Umbilical cord (tissue), 2 donors: ENCODE data around the gene PGAP2. TPM values are rescaled to one million over a fixed set of nuclear protein-coding genes. Genes with fewer than 3 reads are reported as not detected.

Experiments
- DNase-seq: peaks from one replicate; pipeline ENCODE4 v3.0.0-alpha.2; 2015; ENCODE audit warnings: low spot score
- total RNA-seq: library from RNA; depleted of rRNA; stranded (reverse); fragments of >200 nt; gene quantifications from one replicate; pipeline ENCODE4 v1.2.3, GENCODE V29; 2014; ENCODE audit warnings: low replicate concordance; ENCODE audit not compliant: insufficient read depth

The PGAP2 gene
- total RNA-seq, 1 donor from 2014 or later, result 3.6 TPM

- no peak for DNase-seq
Observed at GRCh38 chr11:3831378-3832239, 23.2 kb downstream of the PGAP2 start.

GRCh38 chr11:3832816-3833215 is 24.5 kb downstream of the PGAP2 start:
- no peak for DNase-seq

- no peak for DNase-seq
Observed at GRCh38 chr11:3833449-3833848, 25.1 kb downstream of the PGAP2 start.

- no peak for DNase-seq
Observed at GRCh38 chr11:3834349-3834663, 25.9 kb downstream of the PGAP2 start.

- no peak for DNase-seq
Observed at GRCh38 chr11:3834664-3835461, 26.5 kb downstream of the PGAP2 start.

GRCh38 chr11:3835751-3836150 is 27.4 kb downstream of the PGAP2 start:
- no peak for DNase-seq

- DNase-seq, result no peak
Observed at GRCh38 chr11:3836903-3837302, 28.5 kb downstream of the PGAP2 start.

- no peak for DNase-seq
Observed at GRCh38 chr11:3837793-3838192, 29.4 kb downstream of the PGAP2 start.

- DNase-seq, result no peak
Observed at GRCh38 chr11:3838504-3838903, 30.1 kb downstream of the PGAP2 start.

- no peak for DNase-seq
Observed at GRCh38 chr11:3840004-3840869, 31.9 kb downstream of the PGAP2 start.

- peak; percentile 90 for DNase-seq
Observed at GRCh38 chr11:3840870-3841425, 32.6 kb downstream of the PGAP2 start, which contains the start of gene RHOG. TSS of gene RHOG (minus strand) at chr11:3840959. CDS start at chr11:3828138, 12,821 bp downstream.

GRCh38 chr11:3841426-3842350 is 33.3 kb downstream of the PGAP2 start:
- DNase-seq, result peak; percentile 90

GRCh38 chr11:3843326-3843725 is 35.0 kb downstream of the PGAP2 start:
- DNase-seq, result no peak

- no peak for DNase-seq
Observed at GRCh38 chr11:3845246-3845645, 36.9 kb downstream of the PGAP2 start.

- DNase-seq, result no peak
Observed at GRCh38 chr11:3845670-3846069, 37.3 kb downstream of the PGAP2 start.

- peak; percentile 55 for DNase-seq
Observed at GRCh38 chr11:3849297-3849874, 41.0 kb downstream of the PGAP2 start.

GRCh38 chr11:3853545-3853842 is 45.1 kb downstream of the PGAP2 start:
- DNase-seq, result no peak

- DNase-seq, result peak; percentile 70
Observed at GRCh38 chr11:3853899-3854659, 45.7 kb downstream of the PGAP2 start.

GRCh38 chr11:3854660-3854976 is 46.3 kb downstream of the PGAP2 start:
- no peak for DNase-seq
